ENCODE results near the gene BCL7C. TPM values are rescaled to one million over a fixed set of nuclear protein-coding genes. Genes with fewer than 3 reads are reported as not detected.

The BCL7C gene
- total RNA-seq, 1 donor from 2014 or later = 43.9 TPM

DNA sequence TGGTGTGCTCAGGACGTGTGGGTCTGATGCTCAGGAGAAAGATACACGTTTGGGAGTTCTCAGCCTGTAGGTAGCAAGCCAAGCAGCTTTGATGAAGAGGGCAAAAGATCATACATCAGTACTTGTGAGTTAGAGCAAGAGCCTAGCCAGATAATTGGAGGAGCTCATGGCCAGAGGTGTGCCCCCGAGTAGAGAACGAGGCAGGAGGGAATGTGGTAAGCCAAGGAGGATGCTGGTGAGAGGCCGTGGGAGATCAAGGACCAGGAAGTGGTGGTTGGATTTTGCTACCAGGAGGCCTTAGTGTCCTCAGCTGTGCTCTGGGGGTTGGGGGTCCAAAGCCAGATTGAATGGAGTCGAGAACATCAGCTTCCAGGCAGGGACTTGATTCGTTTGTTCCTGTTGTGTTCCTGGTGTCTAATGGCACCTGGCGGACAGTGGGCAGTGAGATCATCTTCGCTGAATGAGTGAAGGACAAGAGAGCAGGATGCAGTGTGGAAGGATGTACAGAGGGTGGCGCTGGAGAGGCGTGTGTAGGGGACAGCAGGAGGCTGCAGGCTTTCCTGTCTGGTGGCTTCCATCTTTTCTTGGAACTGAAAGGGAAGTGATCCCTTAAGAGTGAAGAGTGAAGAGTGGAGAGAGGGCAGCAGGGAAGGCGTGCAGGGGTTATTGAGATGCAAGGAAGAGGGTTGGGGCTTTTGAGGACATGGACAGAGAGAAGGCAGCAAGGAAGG is 41.1 kb upstream of the BCL7C start:
- TF ChIP-seq, protein P1, sequence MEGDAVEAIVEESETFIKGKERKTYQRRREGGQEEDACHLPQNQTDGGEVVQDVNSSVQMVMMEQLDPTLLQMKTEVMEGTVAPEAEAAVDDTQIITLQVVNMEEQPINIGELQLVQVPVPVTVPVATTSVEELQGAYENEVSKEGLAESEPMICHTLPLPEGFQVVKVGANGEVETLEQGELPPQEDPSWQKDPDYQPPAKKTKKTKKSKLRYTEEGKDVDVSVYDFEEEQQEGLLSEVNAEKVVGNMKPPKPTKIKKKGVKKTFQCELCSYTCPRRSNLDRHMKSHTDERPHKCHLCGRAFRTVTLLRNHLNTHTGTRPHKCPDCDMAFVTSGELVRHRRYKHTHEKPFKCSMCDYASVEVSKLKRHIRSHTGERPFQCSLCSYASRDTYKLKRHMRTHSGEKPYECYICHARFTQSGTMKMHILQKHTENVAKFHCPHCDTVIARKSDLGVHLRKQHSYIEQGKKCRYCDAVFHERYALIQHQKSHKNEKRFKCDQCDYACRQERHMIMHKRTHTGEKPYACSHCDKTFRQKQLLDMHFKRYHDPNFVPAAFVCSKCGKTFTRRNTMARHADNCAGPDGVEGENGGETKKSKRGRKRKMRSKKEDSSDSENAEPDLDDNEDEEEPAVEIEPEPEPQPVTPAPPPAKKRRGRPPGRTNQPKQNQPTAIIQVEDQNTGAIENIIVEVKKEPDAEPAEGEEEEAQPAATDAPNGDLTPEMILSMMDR (IDR thresholded peaks at IDR 0.05; ENCODE audit: unreplicated experiment) = peak; percentile 19
- H3K4me3 Mint-ChIP-seq = no peak overlapping the region
- peaks cover 2% of the 10 kb centered on the region for H3K4me1 Mint-ChIP-seq
- DNase-seq (ENCODE audit: low spot score in 2 of 2, unreplicated experiment in 2 of 2) = no peak
- no peaks in the 10 kb centered on the region for H3K9me3 Mint-ChIP-seq
- H3K27me3 Mint-ChIP-seq (ENCODE audit: low read depth) = no peaks in the 10 kb centered on the region
- H3K36me3 Mint-ChIP-seq = peaks cover 38% of the 10 kb centered on the region
- H3K27ac Mint-ChIP-seq = no peak overlapping the region

DNA sequence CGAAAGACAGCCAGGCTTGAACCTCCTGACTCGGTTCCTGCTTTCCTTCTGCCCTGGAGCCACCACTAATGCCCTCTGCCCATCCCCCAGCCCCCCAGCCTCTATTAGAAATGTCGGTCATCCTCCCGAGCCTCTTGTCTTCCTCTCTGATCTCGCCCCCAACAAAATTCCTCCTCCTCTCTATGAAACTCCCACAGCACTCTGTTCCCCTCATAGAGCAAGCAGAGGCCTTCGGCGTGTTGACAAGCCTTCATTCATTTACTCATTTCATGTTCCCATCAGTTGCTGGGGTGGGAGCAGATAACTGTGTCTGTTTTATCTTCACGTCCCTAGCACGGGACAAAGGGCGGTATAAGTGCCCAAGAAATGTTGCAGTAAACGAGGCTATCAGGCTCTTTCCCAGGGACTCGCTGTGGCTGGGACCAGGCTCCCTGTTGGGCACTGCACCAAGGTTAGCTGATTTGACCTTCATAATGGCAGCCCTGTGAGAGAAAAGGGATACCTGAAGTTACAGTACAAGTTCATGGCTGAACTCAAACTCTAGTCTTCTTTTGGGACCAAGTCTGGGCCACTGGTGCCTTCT is 37.3 kb upstream of the BCL7C start:
- Mint-ChIP-seq H3K27ac (no peak overlapping the region), H3K27me3 (ENCODE audit: low read depth) (no peaks in the 10 kb centered on the region), H3K36me3 (peaks cover 26% of the 10 kb centered on the region), H3K4me1 (peaks cover 4% of the 10 kb centered on the region), H3K4me3 (no peak overlapping the region), H3K9me3 (no peaks in the 10 kb centered on the region)
- DNase-seq (ENCODE audit: low spot score in 2 of 2, unreplicated experiment in 2 of 2) = no peak
- TF ChIP-seq, protein P1 (IDR thresholded peaks at IDR 0.05; ENCODE audit: unreplicated experiment) = no peak

DNA sequence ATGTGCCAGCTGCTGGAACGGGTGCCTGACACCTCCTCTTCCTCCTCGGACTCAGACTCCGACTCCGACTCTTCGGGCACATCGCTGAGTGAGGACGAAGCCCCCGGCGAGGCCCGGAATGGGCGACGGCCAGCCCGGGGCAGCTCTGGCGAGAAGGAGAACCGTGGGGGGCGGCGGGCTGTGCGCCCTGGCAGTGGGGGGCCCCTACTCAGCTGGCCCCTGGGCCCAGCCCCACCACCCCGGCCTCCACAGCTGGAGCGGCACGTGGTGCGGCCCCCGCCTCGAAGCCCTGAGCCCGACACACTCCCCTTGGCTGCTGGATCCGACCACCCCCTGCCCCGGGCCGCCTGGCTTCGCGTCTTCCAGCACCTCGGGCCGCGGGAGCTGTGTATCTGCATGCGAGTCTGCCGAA is 36.3 kb upstream of the BCL7C start:
- Mint-ChIP-seq H3K27ac (no peak overlapping the region), H3K9me3 (no peaks in the 10 kb centered on the region), H3K4me3 (no peak overlapping the region), H3K36me3 (peaks cover 19% of the 10 kb centered on the region), H3K27me3 (ENCODE audit: low read depth) (no peaks in the 10 kb centered on the region), H3K4me1 (peaks cover 8% of the 10 kb centered on the region)
- DNase-seq (ENCODE audit: low spot score in 2 of 2, unreplicated experiment in 2 of 2) = no peak
- TF ChIP-seq, protein P1 (IDR thresholded peaks at IDR 0.05; ENCODE audit: unreplicated experiment) = no peak

DNA sequence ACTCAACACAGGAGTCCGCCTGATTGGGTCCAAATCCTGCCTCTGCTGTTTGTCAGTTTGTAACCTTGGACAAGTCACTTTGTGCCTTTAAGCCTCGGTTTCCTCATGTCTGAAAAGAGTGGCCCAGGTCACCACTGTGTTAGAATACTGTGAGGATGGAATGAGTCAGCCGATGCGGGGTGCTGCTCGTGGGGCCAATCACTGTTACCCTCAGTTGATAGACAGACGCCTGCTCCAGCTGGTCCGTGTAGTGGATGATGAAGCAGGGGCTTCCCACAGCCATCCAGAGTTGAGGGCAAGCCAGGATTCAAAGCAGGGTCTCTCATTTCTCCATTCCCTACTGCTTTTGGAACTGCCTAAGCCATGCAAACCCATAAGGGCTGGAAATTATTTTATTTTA is 35.3 kb upstream of the BCL7C start:
- H3K4me1 Mint-ChIP-seq = peaks cover 14% of the 10 kb centered on the region
- H3K36me3 Mint-ChIP-seq = peaks cover 12% of the 10 kb centered on the region
- no peak for DNase-seq (ENCODE audit: low spot score in 2 of 2, unreplicated experiment in 2 of 2)
- TF ChIP-seq, protein P1 (IDR thresholded peaks at IDR 0.05; ENCODE audit: unreplicated experiment) = no peak
- no peak overlapping the region for H3K27ac Mint-ChIP-seq
- no peaks in the 10 kb centered on the region for H3K9me3 Mint-ChIP-seq
- H3K27me3 Mint-ChIP-seq (ENCODE audit: low read depth) = no peaks in the 10 kb centered on the region
- H3K4me3 Mint-ChIP-seq = no peak overlapping the region

DNA sequence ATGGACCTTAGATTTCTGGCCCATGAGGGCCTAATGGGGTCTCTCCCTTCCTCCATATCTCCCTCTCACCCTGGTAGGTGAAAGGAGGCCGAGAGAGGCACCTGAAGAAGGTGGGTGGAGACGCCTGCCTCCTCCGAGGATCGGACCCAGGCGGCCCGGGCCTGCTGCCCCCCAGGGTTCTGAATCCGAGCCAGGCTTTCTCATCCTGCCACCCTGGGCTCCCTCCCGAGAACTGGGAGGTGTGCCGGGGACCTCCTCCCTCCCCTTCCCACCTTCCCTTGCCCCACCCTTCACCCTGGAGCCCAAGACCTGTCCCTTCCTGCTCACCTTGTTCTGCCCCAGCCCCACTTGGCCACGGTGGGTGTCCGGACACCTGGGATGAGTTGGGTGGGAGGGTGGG is 34.5 kb upstream of the BCL7C start:
- TF ChIP-seq, protein P1 (IDR thresholded peaks at IDR 0.05; ENCODE audit: unreplicated experiment) = no peak
- H3K9me3 Mint-ChIP-seq = no peaks in the 10 kb centered on the region
- no peak for DNase-seq (ENCODE audit: low spot score in 2 of 2, unreplicated experiment in 2 of 2)
- no peak overlapping the region for H3K4me3 Mint-ChIP-seq
- no peaks in the 10 kb centered on the region for H3K27me3 Mint-ChIP-seq (ENCODE audit: low read depth)
- H3K36me3 Mint-ChIP-seq = peaks cover 12% of the 10 kb centered on the region
- no peak overlapping the region for H3K27ac Mint-ChIP-seq
- peaks cover 14% of the 10 kb centered on the region for H3K4me1 Mint-ChIP-seq
